Fibroblast of villous mesenchyme (primary cell): ENCODE results near the gene DIP2B. TPM values are rescaled to one million over a fixed set of nuclear protein-coding genes. Genes with fewer than 3 reads are reported as not detected.

Experiments used
- DNase-seq: peaks from one replicate; pipeline ENCODE4 v3.0.0-alpha.2; 2010; ENCODE audit warnings: low read depth
- H3K4me3 ChIP-seq: 2 replicates; pipeline ENCODE4 v1.5.1; 2011; ENCODE audit warnings: low read depth, mild to moderate bottlenecking, low read length
- CTCF ChIP-seq: IDR thresholded peaks from 2 replicates; pipeline ENCODE4 v1.5.1; 2012; ENCODE audit warnings: low read depth, mild to moderate bottlenecking, low read length; ENCODE audit not compliant: insufficient read depth
- total RNA-seq: library from RNA; depleted of rRNA; stranded (reverse); fragments of >200 nt; gene quantifications from 2 replicates; pipeline ENCODE4 v1.2.3, GENCODE V29; 2012

The DIP2B gene
- total RNA-seq, 1 donor, result 29.8 TPM

DNA sequence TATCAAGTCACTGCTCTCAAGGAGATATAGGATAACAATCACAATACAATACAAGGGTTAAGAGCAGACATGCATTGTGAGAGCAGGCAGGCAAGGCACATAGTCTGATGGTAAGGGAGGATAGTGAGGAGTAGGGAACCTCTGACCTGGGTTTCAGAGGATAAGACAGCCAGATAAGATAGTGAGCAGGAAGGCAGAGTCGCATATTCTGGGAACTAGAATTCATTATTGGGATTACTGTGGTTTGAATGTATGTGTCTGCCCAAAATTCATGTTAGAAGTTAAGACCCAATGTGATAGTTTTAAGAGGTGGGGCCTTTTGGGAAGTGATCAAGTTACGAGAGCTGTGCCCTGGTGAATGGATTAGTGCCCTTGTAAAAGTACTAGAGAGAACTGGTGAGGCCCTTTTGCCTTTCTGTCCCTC, 244.7 kb downstream of the DIP2B start:
- no peak for TF ChIP-seq CTCF
- H3K4me3 ChIP-seq, result no peak overlapping the region
- peak; percentile 90 for DNase-seq

- H3K4me3 ChIP-seq, result no peak overlapping the region
- no peak for DNase-seq
- TF ChIP-seq CTCF, result no peak
These were observed 245.6 kb downstream of the DIP2B start for GRCh38 chr12:50750366-50750765.

DNA sequence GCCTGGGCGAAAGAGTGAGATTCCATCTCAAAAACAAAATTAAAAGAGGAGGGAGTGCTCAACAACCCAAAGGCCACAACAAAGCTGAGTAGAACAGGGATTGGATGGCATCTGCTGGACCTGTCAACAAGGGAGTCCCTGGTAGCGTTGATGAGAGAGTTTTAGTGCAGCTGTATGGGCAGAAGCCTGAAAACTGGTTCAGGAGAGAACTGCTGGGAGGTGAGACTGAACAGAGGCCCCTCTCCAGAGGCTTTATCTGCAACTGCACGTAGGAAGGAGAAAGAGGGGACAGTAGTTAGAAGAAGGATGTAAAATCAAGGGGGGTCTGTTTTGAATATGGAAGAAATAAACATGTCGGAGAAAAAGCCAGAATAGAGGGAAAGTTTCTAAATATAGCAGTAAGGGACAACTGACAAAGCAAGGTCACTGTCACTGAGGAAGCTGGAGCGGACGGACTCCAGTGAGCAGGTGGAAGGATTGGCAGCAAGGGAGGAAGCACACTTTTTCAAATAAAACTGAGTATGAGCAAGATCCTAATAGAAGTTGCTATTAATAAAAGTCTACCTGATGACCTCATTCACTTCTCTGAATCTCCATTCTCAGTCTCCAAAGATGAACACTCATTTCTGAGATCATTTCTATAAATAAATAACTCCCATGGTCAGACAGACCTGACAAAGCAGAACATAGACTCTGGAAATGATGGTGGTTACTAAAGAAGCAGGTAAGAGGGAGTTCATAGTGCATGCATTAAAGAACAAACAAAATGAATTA, 247.3 kb downstream of the DIP2B start:
- no peak overlapping the region for H3K4me3 ChIP-seq
- DNase-seq, result no peak
- no peak for TF ChIP-seq CTCF

GRCh38 chr12:50753232-50753769, 248.5 kb downstream of the DIP2B start:
- TF ChIP-seq CTCF, result no peak
- DNase-seq, result peak; percentile 87

GRCh38 chr12:50763639-50764285, 259.0 kb downstream of the DIP2B start, which contains the start of gene ATF1:
Gene ATF1 (plus strand): TSS chr12:50764101. CDS start chr12:50780146, 16,045 bp downstream.
- H3K4me3 ChIP-seq, result peak within 1 kb of the TSS; percentile 96
- TF ChIP-seq CTCF, result no peak
- DNase-seq, result peak; percentile 95

More at GRCh38 chr12:50753232-50753769, 248.5 kb downstream of the DIP2B start:
- no peak overlapping the region for H3K4me3 ChIP-seq

- DNase-seq, result peak; percentile 48
- H3K4me3 ChIP-seq, result peak overlapping the region; percentile 96
- TF ChIP-seq CTCF, result no peak
These were observed 259.7 kb downstream of the DIP2B start for GRCh38 chr12:50764286-50765094.
